Lung (tissue), 14 donors: ENCODE results near the gene CHRFAM7A. TPM values are rescaled to one million over a fixed set of nuclear protein-coding genes. Genes with fewer than 3 reads are reported as not detected.
"Not testable (repeated sequence)": the region's sequence is repeated elsewhere in the genome, so short reads cannot be mapped to it uniquely, and the experiment has no call there.

Experiments
- ATAC-seq: fragments of 200-7000 bp; cut with Tn5 transposase; one replicate; pipeline ENCODE4 v1.9.1; 2020; ENCODE audit warnings: moderate number of reproducible peaks; ENCODE audit not compliant: insufficient read depth, low FRiP score
- DNase-seq, 3 donors: peaks; one replicate each; pipeline ENCODE4 v3.0.0-alpha.2; 2013 to 2017
- H3K27ac ChIP-seq, 2 donors: one replicate each; pipeline ENCODE4 v1.5.1; 2013; ENCODE audit warnings: mild to moderate bottlenecking in 2 of 2, moderate library complexity in 2 of 2, control low read depth in 1 of 2, inconsistent platforms in 1 of 2, low read depth in 1 of 2, low read length in 1 of 2
- H3K27me3 ChIP-seq, 3 donors: one replicate each; pipeline ENCODE4 v1.5.1; 2013; ENCODE audit warnings: low read length in 2 of 3; ENCODE audit not compliant: control insufficient read depth in 3 of 3, insufficient read depth in 3 of 3
- H3K36me3 ChIP-seq, 4 donors: one replicate each; pipeline ENCODE4 v1.5.1; 2013; ENCODE audit warnings: low read length in 4 of 4, mild to moderate bottlenecking in 1 of 4, moderate library complexity in 1 of 4; ENCODE audit not compliant: control insufficient read depth in 4 of 4, insufficient read depth in 4 of 4
- H3K4me1 ChIP-seq, 5 donors: one replicate each; pipeline ENCODE4 v1.5.1; 2013; ENCODE audit warnings: low read length in 5 of 5, mild to moderate bottlenecking in 2 of 5, moderate library complexity in 1 of 5; ENCODE audit not compliant: control insufficient read depth in 5 of 5, insufficient read depth in 5 of 5
- H3K4me3 ChIP-seq: one replicate; pipeline ENCODE4 v1.5.1; 2013; ENCODE audit warnings: mild to moderate bottlenecking, control low read depth, moderate library complexity
- H3K9ac ChIP-seq, 2 donors: one replicate each; pipeline ENCODE4 v1.5.1; 2013; ENCODE audit warnings: low read length in 2 of 2, control low read depth in 1 of 2; ENCODE audit not compliant: insufficient read depth in 1 of 2
- H3K9me3 ChIP-seq, 4 donors: one replicate each; pipeline ENCODE4 v1.5.1; 2013; ENCODE audit warnings: low read length in 3 of 4, mild to moderate bottlenecking in 1 of 4, moderate library complexity in 1 of 4; ENCODE audit not compliant: control insufficient read depth in 4 of 4, insufficient read depth in 3 of 4
- WGBS, 2 donors: extraction: QIAGEN DNeasy Blood & Tissue Kit; methylation state at CpG; one replicate each; pipeline ENCODE4 v1.1.7; 2013; 5-methylcytosine and 5-hydroxymethylcytosine counted together
- long read RNA-seq, 5 donors: transcript quantifications; one replicate each; lab custom pipeline, GENCODE V29; 2026
- polyA plus RNA-seq, 2 donors: library from polyadenylated mRNA; stranded (reverse); fragments of 200-250 nt; gene quantifications; one replicate each; pipeline ENCODE4 v1.2.1, GENCODE V29; 2013
- total RNA-seq, 2 donors: library from RNA; depleted of rRNA in 1 of 2; stranded (reverse); fragments of >200 nt in 1 of 2; gene quantifications; one replicate each; pipeline ENCODE4 v1.2.1, GENCODE V29; 2014 to 2021
- donor health status: Bipolar disorder and iron deficiency.
- donor health status: healthy.
- donor health status: DM: yes; HTN: yes; CAD: no.

Gene CHRFAM7A
- total RNA-seq: 1 to 10 TPM; 4.1 to 7.4 TPM
- polyA plus RNA-seq: 1 to 10 TPM; 1.1 to 2.8 TPM
- long read RNA-seq, donor 1: 0 reads
- long read RNA-seq, donor 2: 0 reads
- long read RNA-seq, donor 3: 0 reads
- long read RNA-seq, donor 4: 0 reads
- long read RNA-seq, donor 5: 0 reads

DNA sequence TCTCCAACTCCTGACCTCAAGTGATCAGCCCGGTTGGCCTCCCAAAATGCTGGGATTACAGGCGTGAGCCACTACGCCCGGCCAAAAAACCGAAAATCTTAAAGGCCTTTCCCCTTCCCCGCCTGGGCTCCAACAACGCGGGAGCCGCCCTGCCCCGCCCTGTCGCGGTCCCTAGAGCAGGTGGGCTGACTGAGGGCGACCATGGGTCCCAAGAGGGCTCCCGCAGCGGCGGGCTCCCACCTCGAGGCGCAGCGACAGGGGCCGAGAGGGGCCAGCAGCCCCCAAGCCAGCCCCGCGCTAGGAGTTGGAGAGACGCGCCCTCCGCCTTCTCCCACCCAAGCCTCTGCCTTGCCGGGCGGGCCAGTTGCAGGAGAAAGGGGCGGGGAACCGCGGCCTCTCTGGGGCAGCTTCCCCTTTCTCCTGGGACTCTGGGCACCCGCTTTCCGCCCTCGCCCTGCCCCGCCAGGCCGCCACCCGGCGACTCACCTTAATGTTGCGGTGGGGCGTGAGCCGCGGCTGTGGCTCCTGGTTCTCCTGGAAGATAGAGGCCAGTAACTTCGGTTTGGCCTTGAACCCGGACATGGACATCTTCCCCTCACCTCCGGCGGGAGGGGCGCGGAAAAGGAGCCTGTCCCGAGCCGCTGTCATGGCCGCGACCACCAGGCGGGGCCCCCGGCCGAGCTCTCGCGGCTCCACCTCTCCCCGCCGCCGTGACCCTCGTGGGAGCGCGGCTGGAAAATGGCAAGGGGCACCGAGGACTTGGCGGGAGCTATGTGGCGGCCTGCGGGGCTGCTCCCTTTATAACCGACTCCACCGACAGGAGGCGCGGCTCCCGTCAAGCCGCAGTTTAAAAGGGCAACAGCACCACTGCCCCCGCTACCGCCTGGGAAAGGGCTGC, at the start of gene CHRFAM7A:
Gene CHRFAM7A (minus strand): TSS at position 775 of the 898 bp plus-strand sequence. CDS start 10,189 bp downstream, outside the sequence.
- H3K36me3 ChIP-seq, H3K27me3 ChIP-seq, H3K9ac ChIP-seq, DNase-seq, H3K9me3 ChIP-seq, H3K27ac ChIP-seq, H3K4me3 ChIP-seq, H3K4me1 ChIP-seq: not testable (repeated sequence)
- no CpG with 5 or more reads among the region's 74 CpGs for WGBS, 2 donors
- peak; percentile 69 for ATAC-seq

DNA sequence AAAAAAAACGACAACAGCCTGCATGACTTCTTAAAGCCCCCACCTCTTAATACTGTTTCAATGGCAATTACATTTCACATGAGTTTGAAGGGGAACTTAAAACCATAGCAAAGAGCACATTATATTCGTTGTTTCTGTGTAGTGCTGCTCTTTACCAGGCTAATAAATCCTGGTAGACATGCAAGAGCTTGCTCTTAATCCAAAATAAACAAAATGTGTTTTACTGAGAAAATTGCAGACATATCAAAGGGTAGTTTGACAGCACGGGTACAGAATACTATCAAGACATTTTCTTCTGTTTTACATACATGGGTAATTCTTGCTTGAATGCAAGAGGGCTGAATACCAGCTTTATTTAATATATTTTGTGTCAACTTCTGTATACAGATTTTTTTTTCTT, 45.0 kb upstream of the CHRFAM7A start:
- not testable (repeated sequence) for H3K27ac ChIP-seq, H3K4me1 ChIP-seq, ATAC-seq, H3K9ac ChIP-seq, H3K27me3 ChIP-seq, H3K4me3 ChIP-seq, H3K9me3 ChIP-seq, H3K36me3 ChIP-seq, DNase-seq
- WGBS, 2 donors: 32 to 52% methylated on average over 1 to 2 of the region's 3 CpGs

DNA sequence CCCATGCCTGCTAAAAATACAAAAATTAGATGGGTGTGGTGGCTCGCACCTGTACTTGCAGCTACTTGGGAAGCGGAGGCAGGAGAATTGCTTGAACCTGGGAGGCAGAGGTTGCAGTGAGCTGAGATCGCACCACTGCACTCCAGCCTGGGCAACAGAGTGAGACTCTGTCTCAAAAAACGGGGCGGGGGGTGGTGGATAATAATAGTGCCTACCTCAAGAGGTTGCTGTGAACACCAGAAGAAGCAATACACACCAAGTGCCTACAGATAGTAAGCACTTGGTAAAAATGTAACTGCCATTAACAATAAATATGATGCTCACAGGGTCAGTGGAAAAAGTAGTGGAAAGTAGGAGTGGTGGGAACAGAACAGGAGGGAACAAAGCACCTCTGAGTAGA, 42.5 kb upstream of the CHRFAM7A start:
- H3K4me3 ChIP-seq, H3K9ac ChIP-seq, H3K27me3 ChIP-seq, ATAC-seq, H3K9me3 ChIP-seq, H3K36me3 ChIP-seq, DNase-seq, H3K27ac ChIP-seq, H3K4me1 ChIP-seq: not testable (repeated sequence)
- 90 to 97% methylated on average over 3 of the region's 5 CpGs for WGBS, 2 donors

- not testable (repeated sequence) for H3K9me3 ChIP-seq, H3K9ac ChIP-seq, H3K36me3 ChIP-seq, DNase-seq, H3K4me3 ChIP-seq, ATAC-seq, H3K4me1 ChIP-seq, H3K27me3 ChIP-seq, H3K27ac ChIP-seq
- 19 to 68% methylated on average over 6 of the region's 6 CpGs for WGBS, 2 donors
Observed at GRCh38 chr15:30420723-30421122, 27.4 kb upstream of the CHRFAM7A start.

- not testable (repeated sequence) for H3K9ac ChIP-seq, H3K9me3 ChIP-seq, ATAC-seq, H3K4me3 ChIP-seq, DNase-seq, H3K27me3 ChIP-seq, H3K36me3 ChIP-seq, H3K4me1 ChIP-seq, H3K27ac ChIP-seq
- WGBS, 2 donors: 96% methylated on average over 4 of the region's 7 CpGs; no CpG with 5 or more reads in 1 of the 2 donors
Observed at GRCh38 chr15:30414160-30414559, 20.8 kb upstream of the CHRFAM7A start, which contains the start of gene GOLGA8R. Gene GOLGA8R, minus strand, starts transcription at chr15:30414260. Its CDS starts 98 bp downstream, at chr15:30414162.

- H3K4me1 ChIP-seq, H3K27ac ChIP-seq, H3K36me3 ChIP-seq, DNase-seq, ATAC-seq, H3K4me3 ChIP-seq, H3K9ac ChIP-seq, H3K27me3 ChIP-seq, H3K9me3 ChIP-seq: not testable (repeated sequence)
- WGBS, 2 donors: 85 to 90% methylated on average over 5 of the region's 6 CpGs
Observed at GRCh38 chr15:30407636-30408035, 14.3 kb upstream of the CHRFAM7A start.

GRCh38 chr15:30398988-30399387, 5.6 kb upstream of the CHRFAM7A start:
- not testable (repeated sequence) for H3K27ac ChIP-seq, DNase-seq, ATAC-seq, H3K4me3 ChIP-seq, H3K9ac ChIP-seq, H3K27me3 ChIP-seq, H3K36me3 ChIP-seq, H3K4me1 ChIP-seq, H3K9me3 ChIP-seq
- WGBS, 2 donors: 0 to 6% methylated on average over 2 of the region's 6 CpGs

- H3K36me3 ChIP-seq, DNase-seq, H3K4me3 ChIP-seq, H3K9ac ChIP-seq, H3K27ac ChIP-seq, H3K4me1 ChIP-seq, H3K27me3 ChIP-seq, ATAC-seq, H3K9me3 ChIP-seq: not testable (repeated sequence)
- 0% methylated on average over 3 of the region's 23 CpGs; no CpG with 5 or more reads in 1 of the 2 donors for WGBS, 2 donors
Observed at GRCh38 chr15:30393664-30393991, 288 bp upstream of the CHRFAM7A start.
